ENCODE measurements around the gene ME2.
"Not testable (repeated sequence)": the region's sequence is repeated elsewhere in the genome, so short reads cannot be mapped to it uniquely, and the experiment has no call there.

ME2 gene

DNA sequence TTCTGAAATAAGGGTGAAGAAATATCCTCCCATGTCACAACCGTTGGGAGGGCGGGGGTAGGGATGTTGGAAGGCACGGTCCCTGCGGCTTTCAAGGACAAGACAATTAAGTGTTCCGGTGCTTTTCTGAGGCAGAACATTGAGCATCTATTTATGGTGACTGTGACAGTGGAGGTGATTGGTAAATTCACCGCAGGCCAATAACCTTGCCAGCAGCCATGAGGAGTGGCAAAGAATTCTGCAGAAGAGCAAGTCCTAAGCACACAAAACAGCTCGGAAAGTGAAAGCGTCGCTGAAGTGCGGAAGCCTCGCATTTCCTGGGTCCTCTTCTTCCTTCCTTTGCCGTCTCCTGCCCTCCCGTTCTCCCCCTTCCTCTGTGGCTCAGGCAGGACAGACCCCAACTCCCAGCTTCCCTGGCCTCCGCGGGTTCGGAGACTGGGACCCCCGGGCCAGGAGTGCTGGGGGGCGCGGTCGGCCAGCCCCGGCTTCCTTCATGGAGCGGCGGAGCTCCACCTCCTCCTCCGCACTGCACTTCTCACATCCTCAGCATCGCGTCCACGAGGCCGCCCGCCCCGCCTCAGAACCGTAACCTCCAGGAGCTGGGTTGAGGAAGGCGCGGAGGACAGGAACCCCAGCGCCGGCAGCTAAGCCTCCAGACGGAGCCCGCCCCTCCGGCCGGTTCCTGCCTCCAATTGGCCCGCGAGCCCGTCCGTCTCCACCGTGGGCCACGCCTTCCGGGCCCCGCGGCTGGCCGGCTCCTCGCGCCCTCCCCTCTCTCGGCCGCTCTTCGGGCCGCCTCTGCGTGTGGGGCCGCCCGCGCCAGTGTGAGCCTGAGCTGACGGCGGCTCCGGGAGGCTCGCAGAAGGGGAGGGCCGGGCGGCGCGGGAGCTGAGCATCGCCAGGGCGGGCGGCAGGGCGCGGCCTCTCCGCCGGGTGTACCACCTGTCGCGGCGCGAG, at the start of gene ME2:
Gene ME2 (plus strand): TSS at position 774 of the 957 bp plus-strand sequence. CDS start 16,703 bp downstream, outside the sequence.
- Histone ChIP-seq H3K9ac (ENCODE audit: low read depth, low read length) (peak within 1 kb of the TSS; percentile 75), H3K36me3 (ENCODE audit: control insufficient read depth, insufficient read depth, low read length) (no peaks in the 10 kb centered on the region), H3K9me3 (ENCODE audit: control insufficient read depth, insufficient read depth, low read length) (no peaks in the 10 kb centered on the region), H3K27ac (ENCODE audit: low read depth, low read length) (peak within 1 kb of the TSS; percentile 78), H3K4me3 (ENCODE audit: low read depth, low read length) (peak within 1 kb of the TSS; percentile 85), H3K4me1 (ENCODE audit: control insufficient read depth, insufficient read depth, low read length) (peaks cover 18% of the 10 kb centered on the region), H3K27me3 (ENCODE audit: control insufficient read depth, insufficient read depth, low read length) (no peaks in the 10 kb centered on the region)

DNA sequence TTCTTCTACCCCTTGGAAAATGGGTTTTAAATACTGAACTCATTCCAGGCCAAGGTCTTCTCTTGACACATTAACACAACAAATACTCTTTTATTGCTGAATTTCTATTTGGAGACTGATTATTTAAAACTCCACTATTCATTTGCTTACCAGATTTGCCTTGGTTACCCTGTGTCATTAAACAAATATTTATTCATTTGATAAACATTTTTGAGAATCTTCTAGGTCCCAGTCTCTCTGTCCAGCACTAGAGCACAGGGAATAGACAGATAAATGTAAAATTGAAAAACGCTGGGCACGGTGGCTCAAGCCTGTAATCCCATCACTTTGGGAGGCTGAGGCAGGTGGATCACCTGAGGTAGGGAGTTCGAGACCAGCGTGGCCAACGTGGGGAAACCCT, 49.3 kb upstream of the ME2 start:
- Histone ChIP-seq H3K27me3 (ENCODE audit: control insufficient read depth, insufficient read depth, low read length) (no peaks in the 10 kb centered on the region), H3K9me3 (ENCODE audit: control insufficient read depth, insufficient read depth, low read length) (no peaks in the 10 kb centered on the region), H3K4me3 (ENCODE audit: low read depth, low read length) (no peak overlapping the region), H3K36me3 (ENCODE audit: control insufficient read depth, insufficient read depth, low read length) (no peaks in the 10 kb centered on the region), H3K27ac (ENCODE audit: low read depth, low read length) (no peak overlapping the region), H3K9ac (ENCODE audit: low read depth, low read length) (no peak overlapping the region), H3K4me1 (ENCODE audit: control insufficient read depth, insufficient read depth, low read length) (no peaks in the 10 kb centered on the region)

GRCh38 chr18:50830544-50830943, 48.4 kb upstream of the ME2 start:
- H3K4me3 ChIP-seq (ENCODE audit: low read depth, low read length): no peak overlapping the region
- no peak overlapping the region for H3K27ac ChIP-seq (ENCODE audit: low read depth, low read length)
- no peak overlapping the region for H3K9ac ChIP-seq (ENCODE audit: low read depth, low read length)
- H3K36me3 ChIP-seq (ENCODE audit: control insufficient read depth, insufficient read depth, low read length): no peaks in the 10 kb centered on the region
- no peaks in the 10 kb centered on the region for H3K9me3 ChIP-seq (ENCODE audit: control insufficient read depth, insufficient read depth, low read length)
- H3K4me1 ChIP-seq (ENCODE audit: control insufficient read depth, insufficient read depth, low read length): no peaks in the 10 kb centered on the region
- no peaks in the 10 kb centered on the region for H3K27me3 ChIP-seq (ENCODE audit: control insufficient read depth, insufficient read depth, low read length)

DNA sequence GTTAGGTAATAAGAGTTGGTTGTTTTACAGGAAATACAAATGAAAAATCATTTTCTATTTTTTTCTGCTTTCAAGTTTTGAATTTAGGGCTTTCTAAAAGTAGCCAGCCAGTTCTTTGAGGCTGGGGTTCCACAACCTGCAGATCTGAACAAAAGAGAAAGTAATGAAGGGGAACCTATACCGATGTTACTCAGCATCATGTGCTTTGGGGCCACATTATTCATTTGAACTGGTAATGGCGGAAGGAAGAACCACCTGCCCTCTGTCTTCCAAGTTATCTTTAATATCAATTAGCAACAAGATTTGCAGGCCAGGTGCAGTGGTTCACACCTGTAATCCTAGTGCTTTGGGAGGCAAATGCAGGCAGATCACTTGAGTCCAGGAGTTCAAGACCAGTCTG, 46.2 kb upstream of the ME2 start:
- H3K4me3 ChIP-seq (ENCODE audit: low read depth, low read length): no peak overlapping the region
- H3K36me3 ChIP-seq (ENCODE audit: control insufficient read depth, insufficient read depth, low read length): no peaks in the 10 kb centered on the region
- no peaks in the 10 kb centered on the region for H3K4me1 ChIP-seq (ENCODE audit: control insufficient read depth, insufficient read depth, low read length)
- no peak overlapping the region for H3K9ac ChIP-seq (ENCODE audit: low read depth, low read length)
- no peaks in the 10 kb centered on the region for H3K9me3 ChIP-seq (ENCODE audit: control insufficient read depth, insufficient read depth, low read length)
- no peaks in the 10 kb centered on the region for H3K27me3 ChIP-seq (ENCODE audit: control insufficient read depth, insufficient read depth, low read length)
- no peak overlapping the region for H3K27ac ChIP-seq (ENCODE audit: low read depth, low read length)

GRCh38 chr18:50833496-50833895, 45.4 kb upstream of the ME2 start:
- H3K9me3 ChIP-seq (ENCODE audit: control insufficient read depth, insufficient read depth, low read length); H3K4me3 ChIP-seq (ENCODE audit: low read depth, low read length); H3K36me3 ChIP-seq (ENCODE audit: control insufficient read depth, insufficient read depth, low read length); H3K27me3 ChIP-seq (ENCODE audit: control insufficient read depth, insufficient read depth, low read length); H3K4me1 ChIP-seq (ENCODE audit: control insufficient read depth, insufficient read depth, low read length); H3K27ac ChIP-seq (ENCODE audit: low read depth, low read length); H3K9ac ChIP-seq (ENCODE audit: low read depth, low read length): not testable (repeated sequence)

DNA sequence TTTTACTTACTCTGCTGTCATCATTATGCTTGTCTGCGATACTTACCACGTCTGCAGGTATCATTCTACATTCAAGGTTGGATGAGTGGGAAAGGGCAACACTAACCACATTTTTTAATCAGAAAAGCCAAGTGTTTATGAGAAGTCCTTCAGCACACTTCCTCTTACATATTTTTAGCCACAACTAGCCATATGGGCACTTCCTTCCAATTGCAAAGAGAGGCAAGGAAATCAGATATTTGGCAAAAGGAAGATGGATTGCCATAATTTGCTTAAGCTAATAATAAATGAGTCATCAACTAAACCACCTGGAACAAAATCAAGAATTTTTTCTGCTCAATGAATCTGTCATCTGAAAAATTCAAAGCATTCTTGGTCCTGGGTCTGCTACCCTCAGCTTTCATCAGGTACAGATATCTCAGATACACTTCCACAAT, 42.4 kb upstream of the ME2 start:
- no peaks in the 10 kb centered on the region for H3K36me3 ChIP-seq (ENCODE audit: control insufficient read depth, insufficient read depth, low read length)
- no peak overlapping the region for H3K9ac ChIP-seq (ENCODE audit: low read depth, low read length)
- H3K27me3 ChIP-seq (ENCODE audit: control insufficient read depth, insufficient read depth, low read length): no peaks in the 10 kb centered on the region
- H3K9me3 ChIP-seq (ENCODE audit: control insufficient read depth, insufficient read depth, low read length): no peaks in the 10 kb centered on the region
- no peak overlapping the region for H3K4me3 ChIP-seq (ENCODE audit: low read depth, low read length)
- H3K4me1 ChIP-seq (ENCODE audit: control insufficient read depth, insufficient read depth, low read length): no peaks in the 10 kb centered on the region
- H3K27ac ChIP-seq (ENCODE audit: low read depth, low read length): no peak overlapping the region

DNA sequence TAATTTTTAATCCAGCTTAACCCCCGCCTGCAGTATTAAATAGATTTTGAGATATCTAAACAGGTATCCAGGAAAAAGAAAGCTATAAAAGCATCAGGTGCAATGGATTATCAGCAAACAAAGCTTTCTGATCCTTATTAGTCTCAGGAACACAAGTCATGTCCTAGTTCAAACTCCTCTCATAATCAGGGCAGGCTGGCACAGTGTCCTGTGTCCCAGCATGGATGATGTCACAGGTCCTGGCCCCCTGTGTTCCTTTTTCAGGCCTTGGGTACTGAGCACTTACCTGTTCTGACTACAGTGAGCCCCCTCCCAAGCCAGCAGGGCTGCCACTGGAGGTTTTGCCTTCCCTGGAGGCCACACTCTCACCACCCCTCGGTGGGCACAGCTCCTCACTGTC, 39.6 kb upstream of the ME2 start:
- Histone ChIP-seq H3K36me3 (ENCODE audit: control insufficient read depth, insufficient read depth, low read length) (no peaks in the 10 kb centered on the region), H3K27ac (ENCODE audit: low read depth, low read length) (no peak overlapping the region), H3K9me3 (ENCODE audit: control insufficient read depth, insufficient read depth, low read length) (no peaks in the 10 kb centered on the region), H3K4me3 (ENCODE audit: low read depth, low read length) (no peak overlapping the region), H3K9ac (ENCODE audit: low read depth, low read length) (no peak overlapping the region), H3K4me1 (ENCODE audit: control insufficient read depth, insufficient read depth, low read length) (no peaks in the 10 kb centered on the region), H3K27me3 (ENCODE audit: control insufficient read depth, insufficient read depth, low read length) (no peaks in the 10 kb centered on the region)

- Histone ChIP-seq H3K4me3 (ENCODE audit: low read depth, low read length) (no peak overlapping the region), H3K4me1 (ENCODE audit: control insufficient read depth, insufficient read depth, low read length) (no peaks in the 10 kb centered on the region), H3K9me3 (ENCODE audit: control insufficient read depth, insufficient read depth, low read length) (no peaks in the 10 kb centered on the region), H3K27me3 (ENCODE audit: control insufficient read depth, insufficient read depth, low read length) (no peaks in the 10 kb centered on the region), H3K27ac (ENCODE audit: low read depth, low read length) (no peak overlapping the region), H3K36me3 (ENCODE audit: control insufficient read depth, insufficient read depth, low read length) (no peaks in the 10 kb centered on the region), H3K9ac (ENCODE audit: low read depth, low read length) (no peak overlapping the region)
Measured at GRCh38 chr18:50839996-50840395, 38.9 kb upstream of the ME2 start.

- Histone ChIP-seq H3K4me3 (ENCODE audit: low read depth, low read length) (no peak overlapping the region), H3K27me3 (ENCODE audit: control insufficient read depth, insufficient read depth, low read length) (no peaks in the 10 kb centered on the region), H3K9me3 (ENCODE audit: control insufficient read depth, insufficient read depth, low read length) (no peaks in the 10 kb centered on the region), H3K4me1 (ENCODE audit: control insufficient read depth, insufficient read depth, low read length) (no peaks in the 10 kb centered on the region), H3K9ac (ENCODE audit: low read depth, low read length) (no peak overlapping the region), H3K36me3 (ENCODE audit: control insufficient read depth, insufficient read depth, low read length) (no peaks in the 10 kb centered on the region), H3K27ac (ENCODE audit: low read depth, low read length) (no peak overlapping the region)
Measured at GRCh38 chr18:50842846-50843245, 36.1 kb upstream of the ME2 start.

DNA sequence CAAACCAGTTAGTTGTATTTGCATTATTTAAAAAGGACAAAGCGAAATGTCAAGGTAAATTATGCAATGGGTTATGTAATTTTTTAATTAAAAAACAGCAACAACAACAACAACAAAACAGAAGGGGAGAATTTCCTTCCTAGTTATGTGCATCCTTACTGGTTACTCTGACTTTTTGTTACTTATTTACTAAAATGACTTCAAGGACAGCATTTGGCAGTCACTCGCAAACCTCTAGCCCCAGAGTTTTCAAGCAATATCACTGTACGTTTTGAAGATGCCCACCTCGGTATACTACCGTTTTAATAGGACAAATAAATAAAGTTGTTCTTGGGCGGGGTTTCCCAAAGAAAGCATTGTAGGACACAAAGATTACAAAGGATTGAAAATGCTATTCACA, 34.4 kb upstream of the ME2 start:
- no peaks in the 10 kb centered on the region for H3K4me1 ChIP-seq (ENCODE audit: control insufficient read depth, insufficient read depth, low read length)
- H3K4me3 ChIP-seq (ENCODE audit: low read depth, low read length): no peak overlapping the region

GRCh38 chr18:50844960-50845359, 34.0 kb upstream of the ME2 start:
- Histone ChIP-seq H3K27ac (ENCODE audit: low read depth, low read length) (no peak overlapping the region), H3K4me3 (ENCODE audit: low read depth, low read length) (no peak overlapping the region), H3K9ac (ENCODE audit: low read depth, low read length) (no peak overlapping the region), H3K27me3 (ENCODE audit: control insufficient read depth, insufficient read depth, low read length) (no peaks in the 10 kb centered on the region), H3K4me1 (ENCODE audit: control insufficient read depth, insufficient read depth, low read length) (no peaks in the 10 kb centered on the region), H3K36me3 (ENCODE audit: control insufficient read depth, insufficient read depth, low read length) (no peaks in the 10 kb centered on the region), H3K9me3 (ENCODE audit: control insufficient read depth, insufficient read depth, low read length) (no peaks in the 10 kb centered on the region)

More for the DNA sequence above, 34.4 kb upstream of the ME2 start:
- Histone ChIP-seq H3K9me3 (ENCODE audit: control insufficient read depth, insufficient read depth, low read length) (no peaks in the 10 kb centered on the region), H3K36me3 (ENCODE audit: control insufficient read depth, insufficient read depth, low read length) (no peaks in the 10 kb centered on the region), H3K27ac (ENCODE audit: low read depth, low read length) (no peak overlapping the region), H3K9ac (ENCODE audit: low read depth, low read length) (no peak overlapping the region), H3K27me3 (ENCODE audit: control insufficient read depth, insufficient read depth, low read length) (no peaks in the 10 kb centered on the region)
